ENCODE measurements around the gene CFAP97D2. TPM values are rescaled to one million over a fixed set of nuclear protein-coding genes. Genes with fewer than 3 reads are reported as not detected.
"Not testable (repeated sequence)": the region's sequence is repeated elsewhere in the genome, so short reads cannot be mapped to it uniquely, and the experiment has no call there.

The CFAP97D2 gene
- total and polyA plus RNA-seq, 9 donors: not detected

GRCh38 chr13:114167885-114168284, 11.2 kb upstream of the CFAP97D2 start:
- Histone ChIP-seq H3K4me3 (ENCODE audit: low read length) (no peak overlapping the region), H3K27me3 (ENCODE audit: control insufficient read depth, insufficient read depth, low read length) (peaks cover 6% of the 10 kb centered on the region), H3K36me3 (ENCODE audit: control insufficient read depth, insufficient read depth, low read length) (no peaks in the 10 kb centered on the region), H3K4me1 (ENCODE audit: control insufficient read depth, insufficient read depth, low read length) (peaks cover 21% of the 10 kb centered on the region), H3K27ac (ENCODE audit: low read length) (no peak overlapping the region), H3K9me3 (replicated peaks; ENCODE audit: control insufficient read depth, low read depth, low read length) (peaks cover 2% of the 10 kb centered on the region)
- WGBS (ENCODE audit: insufficient coverage): 92% methylated on average over 2 of the region's 5 CpGs
- DNase-seq: no peak

GRCh38 chr13:114173272-114173671, 5.8 kb upstream of the CFAP97D2 start:
- no peak for DNase-seq
- Histone ChIP-seq H3K27ac (ENCODE audit: low read length) (no peak overlapping the region), H3K4me1 (ENCODE audit: control insufficient read depth, insufficient read depth, low read length) (no peaks in the 10 kb centered on the region), H3K4me3 (ENCODE audit: low read length) (no peak overlapping the region), H3K9me3 (replicated peaks; ENCODE audit: control insufficient read depth, low read depth, low read length) (peaks cover 18% of the 10 kb centered on the region), H3K27me3 (ENCODE audit: control insufficient read depth, insufficient read depth, low read length) (no peaks in the 10 kb centered on the region), H3K36me3 (ENCODE audit: control insufficient read depth, insufficient read depth, low read length) (no peaks in the 10 kb centered on the region)
- 50% methylated on average over 3 of the region's 3 CpGs for WGBS (ENCODE audit: insufficient coverage)

- WGBS (ENCODE audit: insufficient coverage): no CpG with 5 or more reads among the region's 1 CpG
- H3K4me1 ChIP-seq (ENCODE audit: control insufficient read depth, insufficient read depth, low read length): no peaks in the 10 kb centered on the region
- no peak overlapping the region for H3K4me3 ChIP-seq (ENCODE audit: low read length)
- H3K27me3 ChIP-seq (ENCODE audit: control insufficient read depth, insufficient read depth, low read length): no peaks in the 10 kb centered on the region
- no peak for DNase-seq
- no peak overlapping the region for H3K27ac ChIP-seq (ENCODE audit: low read length)
- peaks cover 18% of the 10 kb centered on the region for H3K9me3 ChIP-seq (replicated peaks; ENCODE audit: control insufficient read depth, low read depth, low read length)
- no peaks in the 10 kb centered on the region for H3K36me3 ChIP-seq (ENCODE audit: control insufficient read depth, insufficient read depth, low read length)
Measured at GRCh38 chr13:114173745-114174144, 5.3 kb upstream of the CFAP97D2 start.

GRCh38 chr13:114174529-114174961, 4.5 kb upstream of the CFAP97D2 start:
- Histone ChIP-seq H3K4me3 (ENCODE audit: low read length) (no peak overlapping the region), H3K27ac (ENCODE audit: low read length) (no peak overlapping the region), H3K36me3 (ENCODE audit: control insufficient read depth, insufficient read depth, low read length) (no peaks in the 10 kb centered on the region), H3K9me3 (replicated peaks; ENCODE audit: control insufficient read depth, low read depth, low read length) (peaks cover 18% of the 10 kb centered on the region), H3K27me3 (ENCODE audit: control insufficient read depth, insufficient read depth, low read length) (no peaks in the 10 kb centered on the region), H3K4me1 (ENCODE audit: control insufficient read depth, insufficient read depth, low read length) (peaks cover 4% of the 10 kb centered on the region)
- DNase-seq: no peak
- WGBS (ENCODE audit: insufficient coverage): 28% methylated on average over 3 of the region's 3 CpGs

- not testable (repeated sequence) for H3K36me3 ChIP-seq (ENCODE audit: control insufficient read depth, insufficient read depth, low read length); H3K4me1 ChIP-seq (ENCODE audit: control insufficient read depth, insufficient read depth, low read length)
- 83% methylated on average over 11 of the region's 14 CpGs for WGBS (ENCODE audit: insufficient coverage)
Measured at GRCh38 chr13:114176359-114176902, 2.6 kb upstream of the CFAP97D2 start.

GRCh38 chr13:114177245-114178010, 1.6 kb upstream of the CFAP97D2 start:
- Histone ChIP-seq H3K4me1 (ENCODE audit: control insufficient read depth, insufficient read depth, low read length) (peaks cover 7% of the 10 kb centered on the region), H3K9me3 (replicated peaks; ENCODE audit: control insufficient read depth, low read depth, low read length) (peaks cover 16% of the 10 kb centered on the region), H3K36me3 (ENCODE audit: control insufficient read depth, insufficient read depth, low read length) (no peaks in the 10 kb centered on the region), H3K4me3 (ENCODE audit: low read length) (no peak overlapping the region), H3K27ac (ENCODE audit: low read length) (no peak overlapping the region), H3K27me3 (ENCODE audit: control insufficient read depth, insufficient read depth, low read length) (no peaks in the 10 kb centered on the region)
- DNase-seq: no peak
- WGBS (ENCODE audit: insufficient coverage): 49% methylated on average over 7 of the region's 12 CpGs

More at GRCh38 chr13:114176359-114176902, 2.6 kb upstream of the CFAP97D2 start:
- H3K9me3 ChIP-seq (replicated peaks; ENCODE audit: control insufficient read depth, low read depth, low read length): peaks cover 18% of the 10 kb centered on the region
- H3K4me3 ChIP-seq (ENCODE audit: low read length); H3K27ac ChIP-seq (ENCODE audit: low read length); DNase-seq; H3K27me3 ChIP-seq (ENCODE audit: control insufficient read depth, insufficient read depth, low read length): not testable (repeated sequence)

- 78% methylated on average over 15 of the region's 15 CpGs for WGBS (ENCODE audit: insufficient coverage)
- peaks cover 5% of the 10 kb centered on the region for H3K27me3 ChIP-seq (ENCODE audit: control insufficient read depth, insufficient read depth, low read length)
- peak; percentile 59 for DNase-seq
- peaks cover 11% of the 10 kb centered on the region for H3K4me1 ChIP-seq (ENCODE audit: control insufficient read depth, insufficient read depth, low read length)
- peaks cover 13% of the 10 kb centered on the region for H3K9me3 ChIP-seq (replicated peaks; ENCODE audit: control insufficient read depth, low read depth, low read length)
- H3K27ac ChIP-seq (ENCODE audit: low read length): peak overlapping the region; percentile 20
- no peaks in the 10 kb centered on the region for H3K36me3 ChIP-seq (ENCODE audit: control insufficient read depth, insufficient read depth, low read length)
- no peak overlapping the region for H3K4me3 ChIP-seq (ENCODE audit: low read length)
Measured at GRCh38 chr13:114185182-114185971, 6.3 kb downstream of the CFAP97D2 start.

- no peak for DNase-seq
- WGBS (ENCODE audit: insufficient coverage): 84% methylated on average over 4 of the region's 5 CpGs
- H3K27me3 ChIP-seq (ENCODE audit: control insufficient read depth, insufficient read depth, low read length): peaks cover 10% of the 10 kb centered on the region
Measured at GRCh38 chr13:114194853-114195252, 15.8 kb downstream of the CFAP97D2 start.

GRCh38 chr13:114196629-114197028, 17.6 kb downstream of the CFAP97D2 start:
- Histone ChIP-seq H3K27ac (ENCODE audit: low read length) (no peak overlapping the region), H3K4me1 (ENCODE audit: control insufficient read depth, insufficient read depth, low read length) (peaks cover 9% of the 10 kb centered on the region), H3K27me3 (ENCODE audit: control insufficient read depth, insufficient read depth, low read length) (peaks cover 20% of the 10 kb centered on the region), H3K4me3 (ENCODE audit: low read length) (no peak overlapping the region), H3K9me3 (replicated peaks; ENCODE audit: control insufficient read depth, low read depth, low read length) (no peaks in the 10 kb centered on the region), H3K36me3 (ENCODE audit: control insufficient read depth, insufficient read depth, low read length) (no peaks in the 10 kb centered on the region)
- DNase-seq: no peak
- 85% methylated on average over 4 of the region's 5 CpGs for WGBS (ENCODE audit: insufficient coverage)

More at GRCh38 chr13:114194853-114195252, 15.8 kb downstream of the CFAP97D2 start:
- Histone ChIP-seq H3K4me1 (ENCODE audit: control insufficient read depth, insufficient read depth, low read length) (no peaks in the 10 kb centered on the region), H3K9me3 (replicated peaks; ENCODE audit: control insufficient read depth, low read depth, low read length) (no peaks in the 10 kb centered on the region), H3K36me3 (ENCODE audit: control insufficient read depth, insufficient read depth, low read length) (no peaks in the 10 kb centered on the region), H3K4me3 (ENCODE audit: low read length) (no peak overlapping the region), H3K27ac (ENCODE audit: low read length) (no peak overlapping the region)

- no peaks in the 10 kb centered on the region for H3K36me3 ChIP-seq (ENCODE audit: control insufficient read depth, insufficient read depth, low read length)
- no peak overlapping the region for H3K27ac ChIP-seq (ENCODE audit: low read length)
- peaks cover 9% of the 10 kb centered on the region for H3K4me1 ChIP-seq (ENCODE audit: control insufficient read depth, insufficient read depth, low read length)
- no peaks in the 10 kb centered on the region for H3K9me3 ChIP-seq (replicated peaks; ENCODE audit: control insufficient read depth, low read depth, low read length)
- 93% methylated on average over 38 of the region's 47 CpGs for WGBS (ENCODE audit: insufficient coverage)
- peaks cover 25% of the 10 kb centered on the region for H3K27me3 ChIP-seq (ENCODE audit: control insufficient read depth, insufficient read depth, low read length)
- no peak for DNase-seq
- no peak overlapping the region for H3K4me3 ChIP-seq (ENCODE audit: low read length)
Measured at GRCh38 chr13:114198556-114198955, 19.5 kb downstream of the CFAP97D2 start.

All from muscle of leg (tissue), 11 donors.